ENCODE results near the gene POLL. TPM values are rescaled to one million over a fixed set of nuclear protein-coding genes. Genes with fewer than 3 reads are reported as not detected.

Gene POLL
- total and polyA plus RNA-seq, 2 donors (not counting 3 experiments of a cell fraction or from before 2014, with no cell fraction given): 34.3 to 42.3 TPM

DNA sequence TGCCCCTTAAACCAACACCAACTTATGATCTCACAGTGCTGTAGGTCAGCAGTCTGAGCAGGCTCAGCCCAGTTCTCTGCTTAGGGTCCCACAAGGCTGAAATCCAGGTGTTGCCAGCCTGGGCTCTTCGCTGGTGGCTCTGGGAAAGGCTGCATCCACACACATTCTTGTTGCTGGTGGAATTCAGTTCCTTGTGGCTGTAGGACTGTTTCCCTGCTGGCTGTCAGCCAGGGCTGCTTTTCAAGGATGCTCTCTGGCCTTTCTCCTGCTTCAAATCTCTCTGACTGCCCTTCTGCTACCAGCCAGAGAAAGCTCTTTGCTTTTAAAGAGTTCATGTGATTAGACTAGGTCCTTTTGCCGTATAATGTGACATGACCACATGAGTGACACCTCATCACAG lies 15.3 kb downstream of the POLL start:
- ChIA-PET CTCF (interaction anchor here (2.5 to 4.0 kb wide), 2 partner anchors 270 to 431 kb away, joined by 9 to 60 read pairs; no protein-coding TSS in a partner anchor), POLR2A (interaction anchor here (0.6 kb wide), 1 partner anchor 267 kb away, joined by 3 read pairs; no protein-coding TSS in a partner anchor)
- Histone ChIP-seq H3K4me2 (ENCODE audit: insufficient read depth, low read length) (no peak overlapping the region), H3K27ac (ENCODE audit: insufficient read depth, low read depth, low read length) (no peak overlapping the region), H3K4me3 (replicated peaks in 1 of 3; ENCODE audit: insufficient read depth in 1 of 3, low read depth in 1 of 3, low read length in 3 of 3) (no peak overlapping the region), H3K9ac (replicated peaks; ENCODE audit: extremely low read depth, insufficient read depth, low read length) (no peak overlapping the region), H3K79me2 (ENCODE audit: control insufficient read depth, insufficient read depth, low read length) (no peaks in the 10 kb centered on the region), H3K9me1 (replicated peaks; ENCODE audit: control insufficient read depth, extremely low read depth, insufficient read depth, low read length) (no peaks in the 10 kb centered on the region), H3K4me1 (ENCODE audit: control insufficient read depth, extremely low read depth, insufficient read depth, low read length) (peaks cover 7% of the 10 kb centered on the region), H2AFZ (ENCODE audit: low read depth, low read length) (no peak overlapping the region), H3K36me3 (ENCODE audit: control insufficient read depth in 2 of 2, extremely low read depth in 1 of 2, insufficient read depth in 2 of 2, low read length in 2 of 2) (no peaks in the 10 kb centered on the region), H3K27me3 (ENCODE audit: control insufficient read depth in 2 of 2, insufficient read depth in 2 of 2, low read length in 2 of 2) (peaks cover 9 to 11% of the 10 kb centered on the region in 2 experiments), H4K20me1 (replicated peaks; ENCODE audit: control insufficient read depth, extremely low read depth, insufficient read depth, low read length) (no peaks in the 10 kb centered on the region), H3K9me3 (replicated peaks; ENCODE audit: control insufficient read depth, insufficient read depth, low read length) (no peaks in the 10 kb centered on the region)
- dilution Hi-C loops (cut with MboI; ENCODE audit: extremely low pct_ligation_motif_present, low sequenced_read_pairs) (no loop called here), intact Hi-C loops (cut with micrococcal nuclease) (no loop called here)
- FAIRE-seq (no peak), DNase-seq (ENCODE audit: low read depth, low spot score) (no peak)
- BruUV-seq (replicated peaks): no TSS peak
- TF ChIP-seq MYC (IDR thresholded peaks at IDR 0.05; ENCODE audit: low read depth, low read length) (no peak), GATA2 (IDR thresholded peaks at IDR 0.05; ENCODE audit: insufficient read depth, insufficient read length, low read depth, low read length) (no peak), POLR2A (IDR thresholded peaks at IDR 0.05; ENCODE audit: low read depth, low read length) (no peak), FOS (IDR thresholded peaks at IDR 0.05; ENCODE audit: borderline replicate concordance, insufficient read depth, low read length) (no peak), JUN (IDR thresholded peaks at IDR 0.05; ENCODE audit: borderline replicate concordance, insufficient read depth, insufficient read length, low read depth) (no peak), POLR2AphosphoS5 (IDR thresholded peaks at IDR 0.05; ENCODE audit: insufficient read depth, low read depth, low read length) (no peak), EZH2 (IDR thresholded peaks at IDR 0.05; ENCODE audit: borderline replicate concordance, low read depth, low read length, severe bottlenecking) (no peak)
- TF ChIP-seq, protein P1, sequence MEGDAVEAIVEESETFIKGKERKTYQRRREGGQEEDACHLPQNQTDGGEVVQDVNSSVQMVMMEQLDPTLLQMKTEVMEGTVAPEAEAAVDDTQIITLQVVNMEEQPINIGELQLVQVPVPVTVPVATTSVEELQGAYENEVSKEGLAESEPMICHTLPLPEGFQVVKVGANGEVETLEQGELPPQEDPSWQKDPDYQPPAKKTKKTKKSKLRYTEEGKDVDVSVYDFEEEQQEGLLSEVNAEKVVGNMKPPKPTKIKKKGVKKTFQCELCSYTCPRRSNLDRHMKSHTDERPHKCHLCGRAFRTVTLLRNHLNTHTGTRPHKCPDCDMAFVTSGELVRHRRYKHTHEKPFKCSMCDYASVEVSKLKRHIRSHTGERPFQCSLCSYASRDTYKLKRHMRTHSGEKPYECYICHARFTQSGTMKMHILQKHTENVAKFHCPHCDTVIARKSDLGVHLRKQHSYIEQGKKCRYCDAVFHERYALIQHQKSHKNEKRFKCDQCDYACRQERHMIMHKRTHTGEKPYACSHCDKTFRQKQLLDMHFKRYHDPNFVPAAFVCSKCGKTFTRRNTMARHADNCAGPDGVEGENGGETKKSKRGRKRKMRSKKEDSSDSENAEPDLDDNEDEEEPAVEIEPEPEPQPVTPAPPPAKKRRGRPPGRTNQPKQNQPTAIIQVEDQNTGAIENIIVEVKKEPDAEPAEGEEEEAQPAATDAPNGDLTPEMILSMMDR (IDR thresholded peaks at IDR 0.05; ENCODE audit: extremely low read depth in 1 of 2, insufficient read depth in 1 of 2, low read depth in 1 of 2, low read length in 2 of 2): no peak
- TF ChIP-seq, protein P2, sequence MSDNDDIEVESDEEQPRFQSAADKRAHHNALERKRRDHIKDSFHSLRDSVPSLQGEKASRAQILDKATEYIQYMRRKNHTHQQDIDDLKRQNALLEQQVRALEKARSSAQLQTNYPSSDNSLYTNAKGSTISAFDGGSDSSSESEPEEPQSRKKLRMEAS (IDR thresholded peaks at IDR 0.05; ENCODE audit: insufficient read depth, insufficient read length): no peak

Data from endothelial cell of umbilical vein (primary cell).